ENCODE measurements around the gene MID2. TPM values are rescaled to one million over a fixed set of nuclear protein-coding genes. Genes with fewer than 3 reads are reported as not detected.

Gene MID2
- total and polyA plus RNA-seq, 2 donors (not counting 1 experiment from before 2014, with no cell fraction given) = 11.8 to 17.5 TPM

GRCh38 chrX:107857837-107858236 is 32.2 kb downstream of the MID2 start:
- TF ChIP-seq EZH2 (IDR thresholded peaks at IDR 0.05; ENCODE audit: low read length, missing control alignments) = no peak
- TF ChIP-seq, protein P1, sequence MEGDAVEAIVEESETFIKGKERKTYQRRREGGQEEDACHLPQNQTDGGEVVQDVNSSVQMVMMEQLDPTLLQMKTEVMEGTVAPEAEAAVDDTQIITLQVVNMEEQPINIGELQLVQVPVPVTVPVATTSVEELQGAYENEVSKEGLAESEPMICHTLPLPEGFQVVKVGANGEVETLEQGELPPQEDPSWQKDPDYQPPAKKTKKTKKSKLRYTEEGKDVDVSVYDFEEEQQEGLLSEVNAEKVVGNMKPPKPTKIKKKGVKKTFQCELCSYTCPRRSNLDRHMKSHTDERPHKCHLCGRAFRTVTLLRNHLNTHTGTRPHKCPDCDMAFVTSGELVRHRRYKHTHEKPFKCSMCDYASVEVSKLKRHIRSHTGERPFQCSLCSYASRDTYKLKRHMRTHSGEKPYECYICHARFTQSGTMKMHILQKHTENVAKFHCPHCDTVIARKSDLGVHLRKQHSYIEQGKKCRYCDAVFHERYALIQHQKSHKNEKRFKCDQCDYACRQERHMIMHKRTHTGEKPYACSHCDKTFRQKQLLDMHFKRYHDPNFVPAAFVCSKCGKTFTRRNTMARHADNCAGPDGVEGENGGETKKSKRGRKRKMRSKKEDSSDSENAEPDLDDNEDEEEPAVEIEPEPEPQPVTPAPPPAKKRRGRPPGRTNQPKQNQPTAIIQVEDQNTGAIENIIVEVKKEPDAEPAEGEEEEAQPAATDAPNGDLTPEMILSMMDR (conservative IDR thresholded peaks at IDR 0.05 in 1 of 2, IDR thresholded peaks at IDR 0.05 in 1 of 2; ENCODE audit: low read depth in 1 of 2, low read length in 2 of 2) = no peak
- Histone ChIP-seq H3K9me3 (ENCODE audit: control insufficient read depth, insufficient read depth, low read depth, low read length) (no peaks in the 10 kb centered on the region), H3K9ac (ENCODE audit: insufficient read depth, low read length) (no peak overlapping the region), H3K27me3 (ENCODE audit: control insufficient read depth, insufficient read depth, low read length) (no peaks in the 10 kb centered on the region), H3K4me3 (replicated peaks in 1 of 4; ENCODE audit: control extremely low read depth in 1 of 4, insufficient read depth in 1 of 4, low read depth in 3 of 4, low read length in 4 of 4) (no peak overlapping the region), H3K4me1 (ENCODE audit: control insufficient read depth, extremely low read depth, insufficient read depth, low read length) (no peaks in the 10 kb centered on the region), H2AFZ (ENCODE audit: low read length) (no peak overlapping the region), H3K36me3 (ENCODE audit: control insufficient read depth, insufficient read depth, low read length) (no peaks in the 10 kb centered on the region), H3K79me2 (ENCODE audit: control insufficient read depth, insufficient read depth, low read length) (no peaks in the 10 kb centered on the region), H3K27ac (ENCODE audit: insufficient read depth, low read length) (no peak overlapping the region), H4K20me1 (ENCODE audit: control insufficient read depth, extremely low read depth, insufficient read depth, low read length) (no peaks in the 10 kb centered on the region), H3K4me2 (ENCODE audit: extremely low read depth, insufficient read depth, low read length) (no peak overlapping the region)
- DNase-seq (ENCODE audit: low read depth in 2 of 2) = no peak

- Histone ChIP-seq H3K27ac (ENCODE audit: insufficient read depth, low read length) (no peak overlapping the region), H3K9me3 (ENCODE audit: control insufficient read depth, insufficient read depth, low read depth, low read length) (no peaks in the 10 kb centered on the region), H3K27me3 (ENCODE audit: control insufficient read depth, insufficient read depth, low read length) (no peaks in the 10 kb centered on the region), H4K20me1 (ENCODE audit: control insufficient read depth, extremely low read depth, insufficient read depth, low read length) (no peaks in the 10 kb centered on the region), H2AFZ (ENCODE audit: low read length) (no peak overlapping the region), H3K79me2 (ENCODE audit: control insufficient read depth, insufficient read depth, low read length) (no peaks in the 10 kb centered on the region), H3K4me2 (ENCODE audit: extremely low read depth, insufficient read depth, low read length) (no peak overlapping the region), H3K4me3 (replicated peaks in 1 of 4; ENCODE audit: control extremely low read depth in 1 of 4, insufficient read depth in 1 of 4, low read depth in 3 of 4, low read length in 4 of 4) (no peak overlapping the region), H3K4me1 (ENCODE audit: control insufficient read depth, extremely low read depth, insufficient read depth, low read length) (no peaks in the 10 kb centered on the region), H3K36me3 (ENCODE audit: control insufficient read depth, insufficient read depth, low read length) (no peaks in the 10 kb centered on the region), H3K9ac (ENCODE audit: insufficient read depth, low read length) (no peak overlapping the region)
- no peak for DNase-seq (ENCODE audit: low read depth in 2 of 2)
- TF ChIP-seq, protein P1 (conservative IDR thresholded peaks at IDR 0.05 in 1 of 2, IDR thresholded peaks at IDR 0.05 in 1 of 2; ENCODE audit: low read depth in 1 of 2, low read length in 2 of 2) = no peak
- TF ChIP-seq EZH2 (IDR thresholded peaks at IDR 0.05; ENCODE audit: low read length, missing control alignments) = no peak
Measured at GRCh38 chrX:107861056-107861455, 35.4 kb downstream of the MID2 start.

DNA sequence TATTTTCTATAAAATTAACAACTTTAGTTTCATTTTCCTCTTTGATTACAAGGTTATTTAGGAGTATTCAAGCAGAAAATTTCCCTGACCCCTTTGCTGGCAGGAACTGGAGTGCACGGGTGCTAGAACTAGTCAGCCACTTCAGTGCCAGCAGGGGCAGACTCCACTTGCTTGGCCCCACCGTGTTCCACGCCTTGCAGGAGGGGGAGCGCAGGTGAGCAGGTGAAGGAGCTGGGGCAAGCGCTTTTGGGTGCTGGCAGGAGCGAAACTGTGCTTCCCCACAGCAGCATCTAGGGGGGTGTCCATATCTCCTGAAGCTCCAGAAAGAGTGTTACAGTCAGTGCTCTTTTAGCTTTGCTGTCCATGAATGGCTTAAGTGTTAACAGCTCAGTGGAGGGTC is 45.5 kb downstream of the MID2 start:
- Histone ChIP-seq H3K36me3 (ENCODE audit: control insufficient read depth, insufficient read depth, low read length) (no peaks in the 10 kb centered on the region), H3K27ac (ENCODE audit: insufficient read depth, low read length) (no peak overlapping the region), H2AFZ (ENCODE audit: low read length) (no peak overlapping the region), H3K4me1 (ENCODE audit: control insufficient read depth, extremely low read depth, insufficient read depth, low read length) (no peaks in the 10 kb centered on the region), H3K79me2 (ENCODE audit: control insufficient read depth, insufficient read depth, low read length) (no peaks in the 10 kb centered on the region), H3K9me3 (ENCODE audit: control insufficient read depth, insufficient read depth, low read depth, low read length) (no peaks in the 10 kb centered on the region), H3K4me2 (ENCODE audit: extremely low read depth, insufficient read depth, low read length) (no peak overlapping the region), H3K27me3 (ENCODE audit: control insufficient read depth, insufficient read depth, low read length) (no peaks in the 10 kb centered on the region), H4K20me1 (ENCODE audit: control insufficient read depth, extremely low read depth, insufficient read depth, low read length) (no peaks in the 10 kb centered on the region), H3K4me3 (replicated peaks in 1 of 4; ENCODE audit: control extremely low read depth in 1 of 4, insufficient read depth in 1 of 4, low read depth in 3 of 4, low read length in 4 of 4) (no peak overlapping the region), H3K9ac (ENCODE audit: insufficient read depth, low read length) (no peak overlapping the region)
- no peak for DNase-seq (ENCODE audit: low read depth in 2 of 2)
- no peak for TF ChIP-seq EZH2 (IDR thresholded peaks at IDR 0.05; ENCODE audit: low read length, missing control alignments)
- TF ChIP-seq, protein P1 (conservative IDR thresholded peaks at IDR 0.05 in 1 of 2, IDR thresholded peaks at IDR 0.05 in 1 of 2; ENCODE audit: low read depth in 1 of 2, low read length in 2 of 2) = no peak

All from fibroblast of lung (primary cell).